GM18511 (cell line): Measurements from ENCODE around the gene USP6NL.
"Not testable (repeated sequence)": the region's sequence is repeated elsewhere in the genome, so short reads cannot be mapped to it uniquely, and the experiment has no call there.

ENCODE experiments used
- ATAC-seq: cut with Tn5 transposase; IDR thresholded peaks from one replicate; pipeline ENCODE4 v1.9.1; 2021; ENCODE audit warnings: mild to moderate bottlenecking, moderate library complexity; ENCODE audit not compliant: unreplicated experiment

The USP6NL gene

DNA sequence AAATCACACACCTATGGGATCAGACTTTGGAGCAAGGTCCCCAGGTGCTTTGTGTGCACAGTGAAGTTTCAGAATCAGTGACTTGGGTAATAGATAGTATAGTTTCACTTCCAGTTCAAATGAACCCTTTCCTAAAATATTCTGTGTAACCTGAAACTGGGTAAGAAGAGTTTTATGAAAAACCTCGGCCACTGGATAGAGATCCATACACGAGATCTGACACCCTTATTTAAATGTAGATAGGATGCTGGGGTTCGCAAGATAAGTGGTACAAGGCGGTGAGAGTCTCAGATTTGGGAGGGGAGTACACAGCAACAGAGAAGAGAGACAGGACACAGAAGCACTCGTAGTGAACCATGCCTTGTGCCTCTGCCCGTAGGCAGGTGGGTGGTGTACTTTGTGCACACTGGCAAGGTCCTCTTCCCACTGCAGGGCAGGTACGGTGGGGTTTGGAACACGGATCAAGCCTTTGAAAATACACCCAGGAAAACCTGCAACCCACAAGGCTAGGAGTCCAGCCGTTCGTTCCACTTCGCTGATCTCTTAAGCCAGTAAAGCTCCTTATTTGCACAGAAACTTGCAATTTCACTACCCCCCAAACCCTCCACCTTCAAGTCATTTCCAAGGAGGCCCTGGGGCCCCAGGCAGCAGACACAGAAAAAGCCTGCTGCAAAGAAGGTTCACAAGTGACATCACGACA, 162.8 kb downstream of the USP6NL start:
- peak; percentile 90 for ATAC-seq

DNA sequence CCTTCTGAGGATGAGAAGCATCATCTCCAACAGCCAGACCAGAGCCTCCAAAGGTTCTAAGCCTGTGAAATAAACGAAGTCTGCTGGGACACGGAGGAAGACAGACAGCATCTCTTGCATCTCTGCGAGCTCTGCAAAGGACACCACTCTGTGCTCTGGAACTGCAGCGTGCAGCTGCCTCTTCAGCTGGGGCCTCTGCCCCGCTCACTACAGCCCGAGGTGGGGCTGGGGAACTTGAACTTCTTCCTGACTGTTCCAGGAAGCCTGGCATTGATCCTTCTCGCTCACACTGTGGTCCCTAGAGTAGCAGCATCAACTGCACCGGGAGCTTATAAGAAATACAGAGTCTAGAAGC, 163.3 kb downstream of the USP6NL start:
- ATAC-seq: peak; percentile 67

- ATAC-seq: no peak
Measured at GRCh38 chr10:11447586-11447985, 163.9 kb downstream of the USP6NL start.

DNA sequence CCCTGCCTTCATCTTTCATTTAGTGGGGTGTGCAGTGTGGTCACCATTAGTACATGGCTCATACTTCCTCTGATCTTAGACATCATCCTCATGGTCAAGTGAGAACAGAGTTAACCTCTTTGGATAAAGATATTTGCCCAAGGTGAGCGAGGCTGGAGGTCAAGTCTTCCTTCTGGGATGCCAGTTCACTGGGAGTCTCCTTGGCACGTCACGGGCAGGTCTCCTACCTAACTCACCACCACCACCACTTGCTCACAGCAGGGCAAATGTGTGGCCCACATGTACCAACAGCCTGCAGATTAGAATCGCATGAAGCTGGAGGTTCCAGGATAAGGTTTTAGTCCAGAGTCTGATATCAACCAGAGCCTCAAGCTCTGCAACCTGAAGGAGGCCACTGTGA, 164.6 kb downstream of the USP6NL start:
- ATAC-seq: no peak

DNA sequence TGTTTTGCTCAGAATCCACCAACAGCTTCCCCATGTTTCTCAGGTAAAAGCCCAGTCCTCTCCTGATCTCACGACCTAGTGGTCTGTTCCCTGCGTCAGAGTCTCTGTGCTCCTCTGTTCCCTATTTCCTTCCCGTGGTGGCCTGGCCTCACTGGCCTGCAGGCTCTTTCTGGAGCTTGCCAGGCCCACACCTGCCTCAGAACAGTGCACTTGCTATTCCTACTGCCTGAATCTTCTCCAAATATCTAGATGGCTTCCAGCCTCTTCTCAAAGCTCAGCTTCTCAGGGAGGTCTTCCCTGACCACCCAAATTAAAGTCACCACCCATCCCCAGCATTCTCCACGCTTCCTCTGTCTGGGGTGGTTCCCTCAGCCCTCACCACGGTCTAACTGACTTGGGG, 165.3 kb downstream of the USP6NL start:
- ATAC-seq: no peak

DNA sequence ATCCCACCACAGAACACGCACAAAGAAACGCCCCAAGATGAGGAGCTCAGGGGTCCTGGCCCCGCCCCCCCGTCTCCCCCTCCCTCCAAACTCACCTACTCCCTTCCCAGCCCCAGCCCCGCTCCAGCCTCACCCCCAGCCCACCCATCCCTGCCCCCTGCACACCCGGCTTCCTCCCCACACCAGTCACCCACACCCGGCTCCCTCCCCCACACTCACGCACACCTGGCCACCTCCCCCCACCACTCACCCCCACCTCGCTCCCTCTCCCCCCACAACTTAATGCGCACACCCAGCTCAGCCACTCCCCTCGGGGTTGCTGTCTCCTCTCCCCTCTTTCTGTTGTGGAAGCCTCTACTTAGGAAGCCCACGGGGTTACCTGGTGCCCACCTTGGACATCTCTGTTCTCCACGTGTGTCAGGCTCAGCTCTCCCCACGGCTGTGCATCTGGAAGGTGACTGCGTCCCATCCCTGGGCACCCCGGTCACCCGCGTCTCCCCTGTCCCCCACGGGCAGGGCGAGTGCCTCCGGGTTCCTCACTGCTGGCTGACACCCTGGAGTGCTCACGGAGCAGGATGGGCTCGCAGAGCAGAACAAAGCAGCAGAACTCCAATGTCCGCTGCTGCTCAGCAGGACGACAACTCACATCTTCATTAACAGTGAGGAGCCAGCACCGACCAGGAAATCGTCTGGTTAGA, 166.8 kb downstream of the USP6NL start:
- no peak for ATAC-seq

DNA sequence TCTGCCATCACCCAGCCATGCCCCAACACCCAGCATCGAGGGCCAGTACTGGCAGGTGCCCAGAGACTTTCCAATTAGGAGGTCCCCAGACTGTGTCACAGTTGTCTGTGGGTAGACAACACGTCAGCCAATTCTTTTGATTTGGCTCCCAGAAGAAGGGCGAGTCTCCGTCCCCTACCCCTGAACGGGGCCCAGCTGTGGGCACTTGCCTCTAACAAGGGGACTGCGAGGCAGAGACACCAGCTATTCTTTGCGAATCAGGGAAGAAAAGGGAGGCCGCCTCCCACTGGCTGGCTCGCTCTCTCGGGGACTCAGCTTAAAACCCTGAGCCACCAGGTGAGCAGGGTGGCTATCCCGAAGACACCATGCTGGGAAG, 167.3 kb downstream of the USP6NL start:
- no peak for ATAC-seq

- ATAC-seq: no peak
Measured at GRCh38 chr10:11443468-11444154, 167.8 kb downstream of the USP6NL start.

GRCh38 chr10:11442001-11442773, 169.3 kb downstream of the USP6NL start:
- ATAC-seq: no peak

- ATAC-seq: no peak
Measured at GRCh38 chr10:11441151-11441535, 170.3 kb downstream of the USP6NL start.

DNA sequence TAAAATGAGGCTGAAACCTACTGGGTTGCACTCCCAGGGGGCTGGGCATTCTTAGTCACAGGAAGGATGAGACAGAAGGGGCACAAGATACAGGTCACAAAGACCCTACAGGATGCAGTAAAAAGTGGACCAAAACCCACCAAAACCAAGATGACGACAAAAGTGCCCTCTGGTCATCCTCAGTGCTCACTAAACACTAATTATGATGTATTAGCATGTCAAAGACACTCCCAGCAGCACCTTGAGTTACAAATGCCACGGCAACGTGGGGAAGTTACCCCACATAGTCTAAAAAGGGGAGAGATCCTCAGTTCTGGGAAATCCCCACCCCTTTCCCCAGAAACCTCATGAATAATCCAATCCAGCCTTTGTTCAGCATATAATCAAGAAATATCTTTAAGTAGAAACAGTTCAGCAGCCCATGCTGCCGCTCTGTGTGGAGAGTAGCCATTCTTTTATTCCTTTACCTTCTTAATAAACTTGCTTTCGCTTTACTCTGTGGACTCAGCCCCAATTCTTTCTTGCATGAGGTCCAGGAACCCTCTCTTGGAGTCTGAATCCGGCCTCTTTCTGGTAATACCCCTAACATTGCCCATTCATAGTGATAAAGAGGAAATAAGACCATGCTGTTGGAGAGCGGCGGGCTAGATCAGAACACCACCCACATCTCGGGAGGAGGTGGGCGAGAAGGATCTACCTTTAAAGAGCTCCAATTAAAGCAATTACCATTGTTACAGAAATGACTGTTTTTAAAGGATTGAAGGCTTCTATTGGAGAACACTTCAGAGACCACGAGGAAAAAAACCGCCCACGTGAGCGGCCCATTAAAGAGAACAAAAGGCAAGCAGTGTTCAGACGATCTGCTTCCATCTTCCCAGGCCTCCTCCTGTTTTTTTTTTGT, 170.9 kb downstream of the USP6NL start:
- ATAC-seq: peak; percentile 60

DNA sequence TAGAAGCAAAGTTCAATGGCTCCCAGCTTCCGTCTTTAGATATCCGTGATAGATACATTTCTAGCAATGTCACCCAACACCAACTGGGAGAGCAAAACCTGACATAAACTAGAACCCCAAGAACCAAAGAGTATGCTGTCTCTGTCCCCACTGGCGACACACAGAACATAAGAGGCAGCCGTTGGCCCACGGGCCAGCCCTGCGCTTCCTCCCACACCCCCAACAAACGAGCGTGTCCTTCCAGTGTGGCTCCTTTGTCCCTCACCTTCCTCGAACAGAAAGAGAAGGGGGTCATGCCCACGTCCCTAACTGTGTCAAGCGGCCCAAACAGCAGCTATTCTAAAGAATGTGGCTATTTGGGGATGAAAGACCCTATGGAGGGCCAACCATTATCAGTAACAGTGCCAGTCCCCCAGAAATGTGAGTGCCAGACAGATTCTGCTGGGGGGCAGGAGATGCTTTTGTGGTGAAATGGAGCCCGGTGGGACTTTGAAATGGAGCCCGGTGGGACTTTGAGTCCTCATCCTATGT, 171.9 kb downstream of the USP6NL start:
- ATAC-seq: no peak

GRCh38 chr10:11437391-11438142, 173.9 kb downstream of the USP6NL start:
- ATAC-seq: no peak

GRCh38 chr10:11436445-11436844, 175.0 kb downstream of the USP6NL start:
- not testable (repeated sequence) for ATAC-seq

DNA sequence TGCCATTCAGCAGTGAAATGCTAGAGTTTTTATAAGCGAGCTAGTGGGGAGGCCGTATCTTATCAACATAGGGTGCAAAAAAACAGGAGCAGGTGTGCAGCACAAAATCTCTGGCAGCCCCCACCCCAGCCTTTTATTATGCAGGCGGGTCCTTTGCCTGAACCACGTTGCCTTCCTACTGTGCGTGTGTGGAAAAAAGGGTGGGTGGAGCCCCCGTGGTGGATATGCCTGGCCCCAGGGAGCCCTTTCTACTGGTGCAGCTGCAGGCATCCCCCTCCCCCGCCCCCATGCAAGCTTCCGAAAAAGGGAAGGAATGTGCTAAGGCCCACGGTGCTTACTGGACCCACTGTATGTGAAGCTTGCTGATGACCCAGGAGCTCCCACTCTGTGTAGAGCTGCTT, 175.9 kb downstream of the USP6NL start:
- ATAC-seq: no peak

DNA sequence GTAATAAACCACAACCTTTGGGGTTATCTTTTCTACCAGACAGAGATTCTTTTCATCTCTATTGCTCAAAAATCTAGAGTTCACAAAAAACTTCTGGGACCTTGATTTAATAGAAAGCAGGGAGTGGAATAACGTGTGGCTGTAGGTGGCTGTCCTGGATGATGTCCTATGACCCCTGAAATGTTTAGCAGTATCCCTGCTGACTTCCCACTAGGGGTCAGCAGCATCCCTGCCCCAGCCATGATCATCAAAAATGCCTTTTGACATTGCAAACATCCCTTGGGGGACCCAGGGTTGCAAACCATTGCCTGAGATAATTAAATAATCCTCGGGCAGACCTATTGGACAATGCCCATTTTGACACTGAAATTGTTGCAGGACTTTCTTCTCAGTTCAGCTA, 177.1 kb downstream of the USP6NL start:
- no peak for ATAC-seq

GRCh38 chr10:11433657-11434056, 177.8 kb downstream of the USP6NL start:
- ATAC-seq: no peak

DNA sequence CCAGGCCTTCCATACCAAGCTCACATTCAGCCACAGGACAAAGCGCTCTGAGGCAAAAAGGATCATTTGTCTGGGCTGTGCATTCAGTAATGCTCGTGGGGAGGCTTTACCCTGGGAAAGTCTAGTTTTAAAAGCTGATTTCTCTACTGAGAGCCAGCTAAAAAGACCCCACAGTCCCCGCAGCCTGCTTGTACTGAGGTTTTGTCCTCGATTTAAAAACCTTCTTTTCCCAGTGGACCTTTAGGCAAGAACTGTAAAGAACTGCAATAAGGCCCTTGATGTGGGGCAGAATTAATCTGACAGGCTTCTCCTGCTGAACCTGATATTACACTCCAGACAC, 180.3 kb downstream of the USP6NL start:
- no peak for ATAC-seq

- ATAC-seq: no peak
Measured at GRCh38 chr10:11430421-11431215, 180.8 kb downstream of the USP6NL start.
